Loucy (cell line): ENCODE results near the gene TMEM134.
"Not testable (repeated sequence)": the region's sequence is repeated elsewhere in the genome, so short reads cannot be mapped to it uniquely, and the experiment has no call there.

ENCODE experiments used
- H2AFZ ChIP-seq: fragments of 200-600 bp; sonication (generic); 2 replicates; pipeline ENCODE4 v1.6.0; 2016; ENCODE audit warnings: antibody characterized with exemption, mild to moderate bottlenecking, low read length, moderate library complexity
- H3F3A ChIP-seq: fragments of 200-600 bp; 2 replicates; pipeline ENCODE4 v1.6.0; 2016; ENCODE audit warnings: antibody characterized with exemption, low read depth, mild to moderate bottlenecking
- H3K27me3 ChIP-seq: fragments of 200-600 bp; sonication (generic); 2 replicates; pipeline ENCODE4 v1.6.1; 2014; ENCODE audit warnings: low read length, mild to moderate bottlenecking; ENCODE audit not compliant: insufficient read depth, poor library complexity, severe bottlenecking
- H3K36me3 ChIP-seq: fragments of 200-600 bp; sonication (generic); 2 replicates; pipeline ENCODE4 v1.6.1; 2016; ENCODE audit warnings: low read length; ENCODE audit not compliant: insufficient read depth
- H3K4me1 ChIP-seq: fragments of 200-600 bp; sonication (generic); 2 replicates; pipeline ENCODE4 v1.5.1; 2014; ENCODE audit warnings: low read length, mild to moderate bottlenecking; ENCODE audit not compliant: insufficient read depth, poor library complexity, severe bottlenecking
- H3K4me2 ChIP-seq: fragments of 200-600 bp; sonication (generic); 2 replicates; pipeline ENCODE4 v1.6.0; 2014; ENCODE audit warnings: antibody characterized with exemption, low read length, low read depth, mild to moderate bottlenecking; ENCODE audit not compliant: poor library complexity, severe bottlenecking
- H3K4me3 ChIP-seq: fragments of 200-600 bp; sonication (generic); 2 replicates; pipeline ENCODE4 v1.5.1; 2014; ENCODE audit warnings: low read length, mild to moderate bottlenecking, mixed read lengths; ENCODE audit not compliant: poor library complexity, severe bottlenecking
- H3K79me2 ChIP-seq: fragments of 200-600 bp; sonication (generic); 2 replicates; pipeline ENCODE4 v1.6.1; 2014; ENCODE audit warnings: low read length; ENCODE audit not compliant: insufficient read depth
- H3K9ac ChIP-seq: fragments of 200-600 bp; sonication (generic); 2 replicates; pipeline ENCODE4 v1.6.0; 2014; ENCODE audit warnings: mild to moderate bottlenecking, low read depth, low read length, moderate library complexity; ENCODE audit not compliant: poor library complexity, severe bottlenecking
- H3K9me2 ChIP-seq: fragments of 200-600 bp; sonication (generic); replicated peaks from 2 replicates; pipeline ENCODE4 v1.6.1; 2016; ENCODE audit warnings: low read depth, low read length, mixed read lengths
- H3K9me3 ChIP-seq: fragments of 200-600 bp; sonication (generic); 2 replicates; pipeline ENCODE4 v1.6.1; 2014; ENCODE audit warnings: mild to moderate bottlenecking, antibody characterized with exemption, low read length, low read depth; ENCODE audit not compliant: insufficient read depth
- H4K20me1 ChIP-seq: fragments of 200-600 bp; sonication (generic); 2 replicates; pipeline ENCODE4 v1.6.0; 2014; ENCODE audit warnings: antibody characterized with exemption, low read length, mild to moderate bottlenecking; ENCODE audit not compliant: insufficient read depth, poor library complexity, severe bottlenecking
- EZH2phosphoT487 ChIP-seq: fragments of 200-600 bp; IDR thresholded peaks from 2 replicates; pipeline ENCODE4 v1.6.1; 2018; ENCODE audit warnings: antibody characterized with exemption, mild to moderate bottlenecking, moderate library complexity, borderline replicate concordance
- TF ChIP-seq, protein P1 (sequence below): fragments of 200-600 bp; sonication (generic); conservative IDR thresholded peaks from 2 replicates; pipeline ENCODE4 v1.5.1; 2014; ENCODE audit warnings: mild to moderate bottlenecking, antibody characterized with exemption, low read length

Gene TMEM134

DNA sequence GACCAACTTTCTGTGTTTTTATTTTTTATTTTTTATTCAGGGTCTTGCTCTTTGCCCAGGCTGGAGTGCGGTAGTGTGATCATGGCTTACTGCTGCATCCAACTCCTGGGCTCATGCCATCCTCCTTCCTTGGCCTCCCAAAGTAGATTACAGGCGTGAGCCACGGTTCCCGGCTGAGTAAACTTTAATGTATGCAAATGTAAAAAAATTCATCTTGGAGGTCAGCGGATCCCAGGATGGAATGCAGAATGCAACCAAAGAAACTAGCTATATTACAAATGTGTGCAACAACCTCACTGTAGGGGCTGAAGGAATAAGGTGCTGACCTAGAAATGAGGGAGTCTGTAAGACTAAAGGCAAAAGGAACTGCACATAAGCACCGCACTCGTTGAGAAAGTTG is 45.1 kb upstream of the TMEM134 start:
- TF ChIP-seq EZH2phosphoT487 = no peak
- TF ChIP-seq, protein P1, sequence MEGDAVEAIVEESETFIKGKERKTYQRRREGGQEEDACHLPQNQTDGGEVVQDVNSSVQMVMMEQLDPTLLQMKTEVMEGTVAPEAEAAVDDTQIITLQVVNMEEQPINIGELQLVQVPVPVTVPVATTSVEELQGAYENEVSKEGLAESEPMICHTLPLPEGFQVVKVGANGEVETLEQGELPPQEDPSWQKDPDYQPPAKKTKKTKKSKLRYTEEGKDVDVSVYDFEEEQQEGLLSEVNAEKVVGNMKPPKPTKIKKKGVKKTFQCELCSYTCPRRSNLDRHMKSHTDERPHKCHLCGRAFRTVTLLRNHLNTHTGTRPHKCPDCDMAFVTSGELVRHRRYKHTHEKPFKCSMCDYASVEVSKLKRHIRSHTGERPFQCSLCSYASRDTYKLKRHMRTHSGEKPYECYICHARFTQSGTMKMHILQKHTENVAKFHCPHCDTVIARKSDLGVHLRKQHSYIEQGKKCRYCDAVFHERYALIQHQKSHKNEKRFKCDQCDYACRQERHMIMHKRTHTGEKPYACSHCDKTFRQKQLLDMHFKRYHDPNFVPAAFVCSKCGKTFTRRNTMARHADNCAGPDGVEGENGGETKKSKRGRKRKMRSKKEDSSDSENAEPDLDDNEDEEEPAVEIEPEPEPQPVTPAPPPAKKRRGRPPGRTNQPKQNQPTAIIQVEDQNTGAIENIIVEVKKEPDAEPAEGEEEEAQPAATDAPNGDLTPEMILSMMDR = no peak
- H3K4me3 ChIP-seq = no peak overlapping the region
- no peaks in the 10 kb centered on the region for H4K20me1 ChIP-seq
- H3K36me3 ChIP-seq = no peaks in the 10 kb centered on the region
- peaks cover under 1% of the 10 kb centered on the region for H3K4me1 ChIP-seq
- no peaks in the 10 kb centered on the region for H3F3A ChIP-seq
- H3K9me3 ChIP-seq = no peaks in the 10 kb centered on the region
- no peak overlapping the region for H2AFZ ChIP-seq
- H3K27me3 ChIP-seq = no peaks in the 10 kb centered on the region
- no peak overlapping the region for H3K4me2 ChIP-seq
- no peak overlapping the region for H3K9ac ChIP-seq
- H3K79me2 ChIP-seq = no peaks in the 10 kb centered on the region
- H3K9me2 ChIP-seq = no peaks in the 10 kb centered on the region

DNA sequence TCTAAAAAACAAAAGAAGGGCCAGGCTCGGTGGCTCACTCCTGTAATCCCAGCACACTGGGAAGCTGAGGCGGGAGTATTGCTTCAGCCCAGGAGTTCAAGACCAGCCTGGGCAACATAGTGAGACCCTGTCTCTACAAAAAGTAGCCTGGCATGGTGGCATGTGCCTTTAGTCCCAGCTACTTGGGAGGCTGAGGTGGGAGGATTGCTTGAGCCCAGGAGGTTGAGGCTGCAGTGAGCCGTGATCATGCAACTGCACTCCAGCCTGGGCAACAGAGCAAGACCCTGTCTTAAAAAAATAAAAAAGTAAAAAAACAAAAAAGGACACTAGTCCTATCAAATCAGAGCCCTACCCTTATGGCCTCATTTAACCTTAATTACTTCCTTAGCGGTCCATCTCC is 42.5 kb upstream of the TMEM134 start:
- H3K79me2 ChIP-seq = peaks cover 13% of the 10 kb centered on the region
- not testable (repeated sequence) for H3K27me3 ChIP-seq, H3K9ac ChIP-seq, H3F3A ChIP-seq, H3K4me2 ChIP-seq, H3K9me3 ChIP-seq, H3K36me3 ChIP-seq, H3K9me2 ChIP-seq, H2AFZ ChIP-seq, H3K4me3 ChIP-seq
- peaks cover 12% of the 10 kb centered on the region for H4K20me1 ChIP-seq
- H3K4me1 ChIP-seq = peaks cover 14% of the 10 kb centered on the region

DNA sequence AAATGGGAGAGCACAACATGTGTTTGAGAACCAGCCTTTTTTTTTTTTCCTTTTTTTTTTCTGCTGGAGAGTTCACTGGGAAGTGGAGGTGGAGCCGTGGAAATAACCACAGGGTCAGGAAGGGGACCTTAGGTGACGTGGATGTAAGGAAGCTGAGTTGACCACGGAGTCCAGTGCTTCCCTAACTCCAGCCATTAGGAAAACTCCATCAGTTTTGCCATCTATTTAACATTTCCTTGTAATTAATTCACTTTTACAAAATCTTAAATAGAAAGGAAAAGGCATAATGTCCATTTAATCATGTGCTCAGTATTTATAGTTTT is 40.9 kb upstream of the TMEM134 start:
- H3K9ac ChIP-seq = no peak overlapping the region
- H3K79me2 ChIP-seq = peaks cover 16% of the 10 kb centered on the region
- no peaks in the 10 kb centered on the region for H3K36me3 ChIP-seq
- no peaks in the 10 kb centered on the region for H3K27me3 ChIP-seq
- H4K20me1 ChIP-seq = peaks cover 21% of the 10 kb centered on the region
- no peak for TF ChIP-seq EZH2phosphoT487
- TF ChIP-seq, protein P1 = no peak
- H3K9me2 ChIP-seq = no peaks in the 10 kb centered on the region
- no peak overlapping the region for H2AFZ ChIP-seq
- peaks cover 26% of the 10 kb centered on the region for H3K4me1 ChIP-seq
- no peaks in the 10 kb centered on the region for H3K9me3 ChIP-seq
- no peak overlapping the region for H3K4me3 ChIP-seq
- H3F3A ChIP-seq = peaks cover 6% of the 10 kb centered on the region
- no peak overlapping the region for H3K4me2 ChIP-seq

DNA sequence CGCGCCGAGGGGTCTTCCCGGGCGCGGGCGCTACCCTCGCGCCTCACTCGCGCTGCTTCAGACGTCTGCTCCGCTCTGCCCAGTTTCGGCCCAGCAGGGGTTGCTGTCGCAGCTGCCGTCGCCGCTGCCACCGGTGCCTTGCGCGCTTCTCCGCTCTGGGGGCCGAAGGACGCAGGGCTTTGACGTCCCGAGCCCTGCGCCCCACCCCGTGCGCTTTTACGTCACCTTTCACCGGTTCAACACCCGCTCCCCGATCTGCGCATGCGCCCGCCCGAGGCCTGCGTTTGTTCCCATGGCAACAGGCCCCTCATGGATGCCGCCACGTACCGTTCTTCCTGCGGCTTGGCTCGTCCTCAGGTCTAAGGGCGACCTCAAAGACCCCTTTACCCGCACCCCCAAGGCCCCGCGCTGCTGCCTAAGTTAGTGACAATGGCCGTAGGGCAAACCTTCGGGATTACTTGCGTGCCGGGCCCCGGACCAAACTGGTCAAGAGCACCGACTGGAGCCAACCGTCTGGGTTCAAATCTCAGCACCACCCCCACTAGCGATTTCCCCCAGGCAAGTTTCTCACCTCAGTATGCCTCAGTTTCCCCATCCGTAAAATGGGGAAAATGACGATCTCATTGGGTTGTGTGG is 39.6 kb upstream of the TMEM134 start:
- peaks cover 26% of the 10 kb centered on the region for H3K79me2 ChIP-seq
- H3K9ac ChIP-seq = peak overlapping the region; percentile 78
- peaks cover 6% of the 10 kb centered on the region for H3F3A ChIP-seq
- H3K9me3 ChIP-seq = no peaks in the 10 kb centered on the region
- H2AFZ ChIP-seq = peak overlapping the region; percentile 89
- H3K36me3 ChIP-seq = no peaks in the 10 kb centered on the region
- H3K4me2 ChIP-seq = peak overlapping the region; percentile 97
- H4K20me1 ChIP-seq = peaks cover 26% of the 10 kb centered on the region
- H3K27me3 ChIP-seq = no peaks in the 10 kb centered on the region
- H3K4me1 ChIP-seq = peaks cover 33% of the 10 kb centered on the region
- no peak for TF ChIP-seq EZH2phosphoT487
- TF ChIP-seq, protein P1 = no peak
- peak overlapping the region; percentile 86 for H3K4me3 ChIP-seq
- no peaks in the 10 kb centered on the region for H3K9me2 ChIP-seq
